A673 (cell line): ENCODE data around the gene SPATA3. TPM values are rescaled to one million over a fixed set of nuclear protein-coding genes. Genes with fewer than 3 reads are reported as not detected.

Source experiments
- BruUV-seq: library from RNA; stranded (reverse); fragments of 400-500 nt; replicated peaks from 2 replicates; lab custom pipeline; 2021; lab: Mats Ljungman, UMichigan
- CTCF ChIA-PET: fragments of 300-600 bp; sonication (Branson Sonifier 250); formaldehyde crosslinking; loops from one replicate; lab custom pipeline; 2022; ENCODE audit warnings: antibody characterized with exemption; lab: Charles Lee
- POLR2A ChIA-PET: fragments of 300-600 bp; sonication (Branson Sonifier 250); formaldehyde crosslinking; loops from one replicate; lab custom pipeline; 2022; ENCODE audit warnings: antibody characterized with exemption; ENCODE audit not compliant: low non-redundant PET; lab: Charles Lee
- DNase-seq: peaks from one replicate; pipeline ENCODE4 v3.0.0-alpha.2; 2015; ENCODE audit warnings: low spot score
- H3K27ac ChIP-seq: fragments of 200-600 bp; sonication (generic); 2 replicates; pipeline ENCODE4 v1.5.1; 2016; ENCODE audit warnings: mixed run types, low read depth, mild to moderate bottlenecking, mixed read lengths, antibody characterized with exemption, low read length; ENCODE audit not compliant: poor library complexity, severe bottlenecking
- H3K27me3 ChIP-seq: fragments of 200-600 bp; sonication (generic); replicated peaks from 2 replicates; pipeline ENCODE4 v1.6.1; 2017; ENCODE audit warnings: mixed run types, low read depth, mild to moderate bottlenecking, mixed read lengths, antibody characterized with exemption, low read length; ENCODE audit not compliant: insufficient read depth, poor library complexity
- H3K36me3 ChIP-seq: fragments of 200-600 bp; sonication (generic); 2 replicates; pipeline ENCODE4 v1.6.1; 2016; ENCODE audit warnings: mixed run types, mild to moderate bottlenecking, mixed read lengths, antibody characterized with exemption, low read length; ENCODE audit not compliant: insufficient read depth, poor library complexity, severe bottlenecking
- H3K4me1 ChIP-seq: fragments of 200-600 bp; sonication (generic); 2 replicates; pipeline ENCODE4 v1.6.1; 2017; ENCODE audit warnings: mixed run types, mild to moderate bottlenecking, mixed read lengths, antibody characterized with exemption, low read length; ENCODE audit not compliant: insufficient read depth, poor library complexity, severe bottlenecking
- H3K4me3 ChIP-seq: fragments of 200-600 bp; sonication (generic); 2 replicates; pipeline ENCODE4 v1.5.1; 2016; ENCODE audit warnings: low read depth, mixed run types, mild to moderate bottlenecking, mixed read lengths, low read length; ENCODE audit not compliant: poor library complexity, severe bottlenecking
- H3K9me3 ChIP-seq: fragments of 200-600 bp; sonication (generic); 2 replicates; pipeline ENCODE4 v1.6.1; 2016; ENCODE audit warnings: mixed run types, low read depth, mild to moderate bottlenecking, mixed read lengths, antibody characterized with exemption, low read length; ENCODE audit not compliant: poor library complexity, severe bottlenecking
- CTCF ChIP-seq: fragments of 300-800, 200-600 bp; sonication (generic); conservative IDR thresholded peaks from 2 replicates; pipeline ENCODE4 v1.5.1; 2017; ENCODE audit warnings: low read depth, mild to moderate bottlenecking, antibody characterized with exemption, low read length, moderate library complexity, mixed read lengths
- EZH2 ChIP-seq: fragments of 200-600 bp; sonication (generic); IDR thresholded peaks from 2 replicates; pipeline ENCODE4 v1.6.1; 2017; ENCODE audit warnings: borderline replicate concordance, low read depth, mild to moderate bottlenecking, mixed read lengths, antibody characterized with exemption, low read length; ENCODE audit not compliant: poor library complexity, severe bottlenecking
- intact Hi-C: fragments of 100-400 bp; cut with micrococcal nuclease; formaldehyde crosslinking; loops from one replicate; pipeline ENCODE4 v1.10.0; 2022; ENCODE audit not compliant: unreplicated experiment
- total RNA-seq: library from RNA; stranded (reverse); gene quantifications from 2 replicates; pipeline ENCODE4 v1.2.3, GENCODE V29; 2021

Gene SPATA3
- total RNA-seq, 1 experiment from 2014 or later: not detected

GRCh38 chr2:231013820-231014219, 17.9 kb downstream of the SPATA3 start:
- no peak for DNase-seq
- no peak overlapping the region for H3K27ac ChIP-seq
- no peaks in the 10 kb centered on the region for H3K9me3 ChIP-seq
- intact Hi-C loops: no loop called here
- no peak overlapping the region for H3K4me3 ChIP-seq
- POLR2A ChIA-PET: interaction anchor here (0.7 kb wide), 1 partner anchor 14 kb away, joined by 3 read pairs; no protein-coding TSS in a partner anchor
- no peaks in the 10 kb centered on the region for H3K36me3 ChIP-seq
- no peaks in the 10 kb centered on the region for H3K4me1 ChIP-seq
- H3K27me3 ChIP-seq: no peaks in the 10 kb centered on the region
- TF ChIP-seq EZH2 (no peak), CTCF (no peak)
- CTCF ChIA-PET: no interaction called here
- no TSS peak for BruUV-seq

DNA sequence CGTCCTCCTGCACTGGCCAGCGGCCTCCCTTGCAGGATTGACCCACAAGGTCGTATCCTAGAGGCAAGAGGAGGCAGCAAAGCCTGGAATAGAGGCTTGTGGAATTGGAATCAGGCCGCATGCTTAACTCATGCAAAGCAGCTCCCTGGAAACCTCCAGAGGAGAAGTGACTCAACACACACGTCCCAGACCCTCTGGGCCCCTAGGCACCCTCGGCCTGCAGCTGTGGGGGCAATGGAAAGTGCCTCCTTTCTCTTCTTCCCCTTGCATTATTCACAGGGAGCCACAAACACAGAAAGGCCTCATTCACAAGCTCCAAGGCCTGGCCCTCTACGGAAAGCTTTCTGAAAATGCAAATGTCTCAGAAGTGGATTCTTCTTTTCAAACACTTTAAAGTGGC, 19.6 kb downstream of the SPATA3 start:
- intact Hi-C loops: no loop called here
- POLR2A ChIA-PET: no interaction called here
- H3K4me3 ChIP-seq: no peak overlapping the region
- H3K9me3 ChIP-seq: no peaks in the 10 kb centered on the region
- TF ChIP-seq EZH2 (no peak), CTCF (no peak)
- H3K27me3 ChIP-seq: no peaks in the 10 kb centered on the region
- no peak for DNase-seq
- H3K36me3 ChIP-seq: no peaks in the 10 kb centered on the region
- BruUV-seq: no TSS peak
- CTCF ChIA-PET: interaction anchor here (0.6 kb wide), 1 partner anchor 537 kb away, joined by 3 read pairs; no protein-coding TSS in a partner anchor
- H3K27ac ChIP-seq: no peak overlapping the region
- H3K4me1 ChIP-seq: no peaks in the 10 kb centered on the region

DNA sequence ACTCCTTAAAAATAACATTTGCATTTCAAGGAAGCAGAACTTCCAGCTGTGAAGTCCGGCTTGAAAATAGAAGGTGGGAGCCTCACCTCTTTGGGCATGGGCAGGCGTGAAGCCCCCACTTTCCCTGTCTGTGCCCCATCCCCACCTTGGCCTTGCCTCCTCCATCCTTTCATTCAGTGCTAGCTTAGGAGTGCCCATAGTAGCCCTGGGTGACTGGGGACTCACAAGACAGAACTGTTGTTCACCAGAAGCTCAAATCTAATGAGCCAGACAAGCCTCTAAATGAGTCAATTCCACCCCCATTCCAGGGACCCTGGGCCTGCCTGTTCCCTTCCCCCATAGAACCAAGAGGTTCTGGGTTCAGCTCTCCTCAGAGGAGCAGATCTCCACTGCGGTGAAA, 20.0 kb downstream of the SPATA3 start:
- no peak for TF ChIP-seq EZH2
- no peak for TF ChIP-seq CTCF
- no peak for DNase-seq

More for the DNA sequence above, 20.0 kb downstream of the SPATA3 start:
- Histone ChIP-seq H3K27me3 (no peaks in the 10 kb centered on the region), H3K4me1 (no peaks in the 10 kb centered on the region), H3K27ac (no peak overlapping the region), H3K36me3 (no peaks in the 10 kb centered on the region), H3K4me3 (no peak overlapping the region), H3K9me3 (no peaks in the 10 kb centered on the region)
- no TSS peak for BruUV-seq
- intact Hi-C loops: no loop called here
- POLR2A ChIA-PET: no interaction called here
- CTCF ChIA-PET: interaction anchor here (1.3 kb wide), 1 partner anchor 191 kb away, joined by 3 read pairs; no protein-coding TSS in a partner anchor
